Hepatocyte (in vitro differentiated cells): ENCODE results near the gene DEPDC5. TPM values are rescaled to one million over a fixed set of nuclear protein-coding genes. Genes with fewer than 3 reads are reported as not detected.

Source experiments
- DNase-seq: peaks from one replicate; pipeline ENCODE4 v3.0.0-alpha.2; 2016; ENCODE audit warnings: low spot score
- H2AFZ ChIP-seq: fragments of 200-600 bp; sonication (generic); 2 replicates; pipeline ENCODE4 v1.6.0; 2016; ENCODE audit warnings: antibody characterized with exemption, mild to moderate bottlenecking
- H3K27ac ChIP-seq: fragments of 200-600 bp; sonication (generic); 2 replicates; pipeline ENCODE4 v1.5.1; 2016; ENCODE audit warnings: mild to moderate bottlenecking
- H3K27me3 ChIP-seq: fragments of 200-600 bp; sonication (generic); 2 replicates; pipeline ENCODE4 v1.6.1; 2016
- H3K36me3 ChIP-seq: fragments of 200-600 bp; sonication (generic); replicated peaks from 2 replicates; pipeline ENCODE4 v1.5.1; 2016; ENCODE audit warnings: low read depth; ENCODE audit not compliant: insufficient read depth
- H3K4me1 ChIP-seq: fragments of 200-600 bp; sonication (generic); 2 replicates; pipeline ENCODE4 v1.5.1; 2016; ENCODE audit warnings: mild to moderate bottlenecking, moderate library complexity; ENCODE audit not compliant: insufficient read depth
- H3K4me2 ChIP-seq: fragments of 200-600 bp; sonication (generic); 2 replicates; pipeline ENCODE4 v1.6.0; 2016
- H3K4me3 ChIP-seq: fragments of 200-600 bp; sonication (generic); 2 replicates; pipeline ENCODE4 v1.5.1; 2016; ENCODE audit warnings: mild to moderate bottlenecking
- H3K79me2 ChIP-seq: fragments of 200-600 bp; sonication (generic); 2 replicates; pipeline ENCODE4 v1.6.0; 2017; ENCODE audit warnings: mild to moderate bottlenecking
- H3K9me2 ChIP-seq: fragments of 200-600 bp; sonication (generic); replicated peaks from 2 replicates; pipeline ENCODE4 v1.6.0; 2017; ENCODE audit warnings: mild to moderate bottlenecking; ENCODE audit not compliant: insufficient read depth
- H3K9me3 ChIP-seq: fragments of 200-600 bp; sonication (generic); 2 replicates; pipeline ENCODE4 v1.5.1; 2016; ENCODE audit warnings: low read depth, mild to moderate bottlenecking
- H4K20me1 ChIP-seq: fragments of 200-600 bp; sonication (generic); 2 replicates; pipeline ENCODE4 v1.6.0; 2016; ENCODE audit warnings: mild to moderate bottlenecking; ENCODE audit not compliant: insufficient read depth, poor library complexity, severe bottlenecking
- EZH2 ChIP-seq: fragments of 200-600 bp; sonication (generic); IDR thresholded peaks from 2 replicates; pipeline ENCODE4 v1.6.1; 2016; ENCODE audit warnings: antibody characterized with exemption, mild to moderate bottlenecking, borderline replicate concordance
- EZH2phosphoT487 ChIP-seq: fragments of 200-600 bp; sonication (generic); IDR thresholded peaks from one replicate; pipeline ENCODE4 v1.6.1; 2018; ENCODE audit warnings: antibody characterized with exemption, mild to moderate bottlenecking, low read depth, moderate library complexity; ENCODE audit not compliant: unreplicated experiment, severe bottlenecking
- WGBS: methylation state at CpG from one replicate; pipeline ENCODE4 v1.1.6; 2016; ENCODE audit warnings: low lambda C conversion rate; ENCODE audit errors: missing lambda C conversion rate; 5-methylcytosine and 5-hydroxymethylcytosine counted together
- polyA plus RNA-seq: library from polyadenylated mRNA; unstranded; fragments of >200 nt; fragmentation: Nextera tagmentation; extraction: Ambion mirVana; gene quantifications from 2 replicates; pipeline ENCODE4 v1.2.1, GENCODE V29; 2016
- total RNA-seq: library from RNA; depleted of rRNA; stranded (reverse); fragments of >200 nt; gene quantifications from 2 replicates; pipeline ENCODE4 v1.2.3, GENCODE V29; 2014
- TF ChIP-seq, protein P1 (sequence below): fragments of 200-600 bp; sonication (generic); IDR thresholded peaks from 2 replicates; pipeline ENCODE4 v1.5.1; 2016; ENCODE audit warnings: antibody characterized with exemption, mild to moderate bottlenecking; ENCODE audit not compliant: poor library complexity

DEPDC5 gene
- total and polyA plus RNA-seq, 2 experiments from 2014 or later: 12.9 to 14.5 TPM

DNA sequence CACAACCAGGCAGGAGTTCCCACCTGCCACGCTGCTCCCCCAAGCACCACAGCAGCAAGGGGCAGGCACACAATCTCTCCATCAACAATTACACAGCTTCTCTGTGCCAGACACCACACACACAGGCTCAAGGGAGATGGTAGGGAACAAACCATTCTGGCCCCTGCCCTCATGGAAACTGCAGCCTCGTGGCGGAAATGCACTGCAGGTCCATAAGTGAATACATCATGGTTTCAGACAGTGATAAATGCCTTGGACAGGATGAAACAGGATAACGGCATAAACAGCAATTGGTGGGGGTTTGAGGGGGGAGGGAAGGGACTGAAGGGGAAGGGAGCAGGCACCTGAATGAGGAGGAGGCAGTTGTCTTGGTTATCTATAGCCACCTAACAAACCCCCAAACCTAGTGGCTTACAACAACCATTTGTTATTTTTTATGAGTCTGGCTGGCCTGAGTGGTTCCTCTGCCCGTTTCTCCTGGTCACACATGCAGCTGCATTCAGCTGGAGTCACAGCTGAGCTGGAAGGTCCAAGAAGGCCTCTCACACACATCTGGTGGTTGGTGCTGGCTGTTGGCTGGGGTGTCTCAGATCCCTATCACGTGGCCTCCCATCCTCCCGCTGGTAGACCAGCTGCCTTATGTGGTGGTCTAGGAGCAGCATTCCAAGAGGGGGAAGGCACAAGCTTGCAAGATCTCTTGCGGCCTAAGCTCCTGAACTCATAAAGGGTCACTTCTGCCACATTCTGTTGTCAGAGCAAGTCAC is 175.5 kb downstream of the DEPDC5 start:
- Histone ChIP-seq H3K9me2 (no peaks in the 10 kb centered on the region), H4K20me1 (no peaks in the 10 kb centered on the region), H3K27me3 (no peaks in the 10 kb centered on the region), H3K4me2 (no peak overlapping the region), H3K36me3 (no peaks in the 10 kb centered on the region), H3K9me3 (no peaks in the 10 kb centered on the region), H3K79me2 (no peaks in the 10 kb centered on the region), H3K4me1 (peaks cover 10% of the 10 kb centered on the region), H3K27ac (no peak overlapping the region), H3K4me3 (no peak overlapping the region), H2AFZ (no peak overlapping the region)
- TF ChIP-seq, protein P1, sequence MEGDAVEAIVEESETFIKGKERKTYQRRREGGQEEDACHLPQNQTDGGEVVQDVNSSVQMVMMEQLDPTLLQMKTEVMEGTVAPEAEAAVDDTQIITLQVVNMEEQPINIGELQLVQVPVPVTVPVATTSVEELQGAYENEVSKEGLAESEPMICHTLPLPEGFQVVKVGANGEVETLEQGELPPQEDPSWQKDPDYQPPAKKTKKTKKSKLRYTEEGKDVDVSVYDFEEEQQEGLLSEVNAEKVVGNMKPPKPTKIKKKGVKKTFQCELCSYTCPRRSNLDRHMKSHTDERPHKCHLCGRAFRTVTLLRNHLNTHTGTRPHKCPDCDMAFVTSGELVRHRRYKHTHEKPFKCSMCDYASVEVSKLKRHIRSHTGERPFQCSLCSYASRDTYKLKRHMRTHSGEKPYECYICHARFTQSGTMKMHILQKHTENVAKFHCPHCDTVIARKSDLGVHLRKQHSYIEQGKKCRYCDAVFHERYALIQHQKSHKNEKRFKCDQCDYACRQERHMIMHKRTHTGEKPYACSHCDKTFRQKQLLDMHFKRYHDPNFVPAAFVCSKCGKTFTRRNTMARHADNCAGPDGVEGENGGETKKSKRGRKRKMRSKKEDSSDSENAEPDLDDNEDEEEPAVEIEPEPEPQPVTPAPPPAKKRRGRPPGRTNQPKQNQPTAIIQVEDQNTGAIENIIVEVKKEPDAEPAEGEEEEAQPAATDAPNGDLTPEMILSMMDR: no peak
- no peak for TF ChIP-seq EZH2phosphoT487
- no peak for TF ChIP-seq EZH2
- DNase-seq: peak; percentile 40
- WGBS: 61% methylated on average over 7 of the region's 8 CpGs

DNA sequence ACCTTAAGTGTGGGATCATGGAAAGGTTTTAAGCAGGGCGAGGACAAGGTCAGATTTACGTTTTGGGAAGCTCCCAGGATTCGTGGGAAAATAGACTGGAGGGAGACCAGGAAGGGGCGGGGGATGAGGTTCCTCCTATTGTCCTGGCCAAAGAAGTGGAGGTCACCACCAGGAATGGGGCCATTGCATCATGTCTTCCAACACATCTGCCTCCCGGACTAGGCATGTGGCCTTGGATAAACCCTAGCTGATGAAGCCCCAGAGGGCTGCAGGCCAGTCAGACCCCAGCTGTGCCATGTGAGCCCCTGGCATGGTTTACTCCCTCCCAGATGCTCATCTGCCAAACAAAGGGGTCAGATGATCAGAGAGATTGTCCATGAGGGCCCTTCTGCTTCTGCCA is 179.0 kb downstream of the DEPDC5 start:
- no peak overlapping the region for H2AFZ ChIP-seq
- peaks cover 10% of the 10 kb centered on the region for H3K4me1 ChIP-seq
- 89% methylated on average over 5 of the region's 5 CpGs for WGBS

DNA sequence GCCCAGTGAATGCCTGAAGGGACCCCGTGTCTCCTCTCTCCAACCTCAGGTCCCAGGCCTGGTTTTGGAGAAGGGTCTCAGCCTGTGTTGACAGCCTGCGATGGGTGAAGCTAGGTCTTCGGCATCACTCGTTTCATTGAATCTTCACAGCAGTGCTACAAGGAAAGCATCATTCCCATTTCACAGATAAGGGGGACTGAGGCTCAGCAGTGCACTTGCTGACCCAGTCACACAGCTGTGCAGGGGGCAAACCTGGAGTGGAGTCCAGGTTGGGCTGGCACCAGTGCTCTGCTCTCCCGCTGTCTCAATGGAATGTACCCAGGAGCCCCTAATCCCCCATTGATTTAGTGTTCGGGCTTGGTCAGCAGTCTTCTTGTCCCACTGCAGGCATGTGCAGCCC is 179.6 kb downstream of the DEPDC5 start:
- Histone ChIP-seq H3K4me3 (no peak overlapping the region), H3K9me2 (no peaks in the 10 kb centered on the region), H2AFZ (no peak overlapping the region), H3K4me2 (no peak overlapping the region), H4K20me1 (no peaks in the 10 kb centered on the region), H3K4me1 (peaks cover 10% of the 10 kb centered on the region), H3K79me2 (no peaks in the 10 kb centered on the region), H3K36me3 (no peaks in the 10 kb centered on the region), H3K27ac (no peak overlapping the region), H3K9me3 (no peaks in the 10 kb centered on the region), H3K27me3 (no peaks in the 10 kb centered on the region)
- TF ChIP-seq EZH2phosphoT487: no peak
- TF ChIP-seq, protein P1: no peak
- no peak for TF ChIP-seq EZH2
- DNase-seq: no peak
- 92% methylated on average over 6 of the region's 6 CpGs for WGBS

More for the DNA sequence above, 179.0 kb downstream of the DEPDC5 start:
- H3K4me3 ChIP-seq: no peak overlapping the region
- no peaks in the 10 kb centered on the region for H4K20me1 ChIP-seq
- H3K27ac ChIP-seq: no peak overlapping the region
- H3K27me3 ChIP-seq: no peaks in the 10 kb centered on the region
- TF ChIP-seq EZH2 (no peak), EZH2phosphoT487 (no peak)
- TF ChIP-seq, protein P1: no peak
- no peaks in the 10 kb centered on the region for H3K9me2 ChIP-seq
- DNase-seq: no peak
- H3K9me3 ChIP-seq: no peaks in the 10 kb centered on the region
- H3K79me2 ChIP-seq: no peaks in the 10 kb centered on the region
- H3K36me3 ChIP-seq: no peaks in the 10 kb centered on the region
- H3K4me2 ChIP-seq: no peak overlapping the region
